Colonic mucosa (tissue), 4 donors: ENCODE results near the gene STARD13. TPM values are rescaled to one million over a fixed set of nuclear protein-coding genes. Genes with fewer than 3 reads are reported as not detected.

Experiments used
- DNase-seq: peaks from one replicate; pipeline ENCODE4 v3.0.0-alpha.2; 2020
- H3K27ac ChIP-seq: fragments of 200-600 bp; one replicate; pipeline ENCODE4 v1.8.0; 2021
- H3K27me3 ChIP-seq: fragments of 200-600 bp; one replicate; pipeline ENCODE4 v1.8.0; 2021
- H3K36me3 ChIP-seq: fragments of 200-600 bp; one replicate; pipeline ENCODE4 v1.8.0; 2021
- H3K4me1 ChIP-seq: fragments of 200-600 bp; one replicate; pipeline ENCODE4 v1.8.0; 2021; ENCODE audit warnings: mild to moderate bottlenecking
- H3K4me3 ChIP-seq: fragments of 200-600 bp; one replicate; pipeline ENCODE4 v1.8.0; 2021
- H3K9ac ChIP-seq, 2 donors: one replicate each; pipeline ENCODE4 v1.7.0; 2013; ENCODE audit warnings: control low read depth in 2 of 2, low read depth in 2 of 2, low read length in 2 of 2
- H3K9me3 ChIP-seq: fragments of 200-600 bp; one replicate; pipeline ENCODE4 v1.8.0; 2021
- CTCF ChIP-seq: fragments of 200-600 bp; IDR thresholded peaks from one replicate; pipeline ENCODE4 v1.8.0; 2022; ENCODE audit warnings: antibody characterized with exemption, mild to moderate bottlenecking
- intact Hi-C: fragments of 100-400 bp; cut with DNase I; formaldehyde crosslinking; loops from one replicate; pipeline ENCODE4 v1.14.1; 2022
- total RNA-seq, 2 donors: library from RNA; stranded (reverse); fragmentation: NEBNext Ultra II Directional in 1 of 2; extraction: Animal tissue kit (Norgen Biotek cat#: 25700) in 1 of 2; gene quantifications; one replicate each; pipeline ENCODE4 v1.2.1, GENCODE V29; 2021
- donor health status: healthy.
- donor health status: DM: no; HTN: no; CAD: no.
- donor health status: DM: no; HTN: no; CAD: no.

Gene STARD13
- total RNA-seq, 2 donors from 2014 or later: 21.3 to 30.2 TPM

DNA sequence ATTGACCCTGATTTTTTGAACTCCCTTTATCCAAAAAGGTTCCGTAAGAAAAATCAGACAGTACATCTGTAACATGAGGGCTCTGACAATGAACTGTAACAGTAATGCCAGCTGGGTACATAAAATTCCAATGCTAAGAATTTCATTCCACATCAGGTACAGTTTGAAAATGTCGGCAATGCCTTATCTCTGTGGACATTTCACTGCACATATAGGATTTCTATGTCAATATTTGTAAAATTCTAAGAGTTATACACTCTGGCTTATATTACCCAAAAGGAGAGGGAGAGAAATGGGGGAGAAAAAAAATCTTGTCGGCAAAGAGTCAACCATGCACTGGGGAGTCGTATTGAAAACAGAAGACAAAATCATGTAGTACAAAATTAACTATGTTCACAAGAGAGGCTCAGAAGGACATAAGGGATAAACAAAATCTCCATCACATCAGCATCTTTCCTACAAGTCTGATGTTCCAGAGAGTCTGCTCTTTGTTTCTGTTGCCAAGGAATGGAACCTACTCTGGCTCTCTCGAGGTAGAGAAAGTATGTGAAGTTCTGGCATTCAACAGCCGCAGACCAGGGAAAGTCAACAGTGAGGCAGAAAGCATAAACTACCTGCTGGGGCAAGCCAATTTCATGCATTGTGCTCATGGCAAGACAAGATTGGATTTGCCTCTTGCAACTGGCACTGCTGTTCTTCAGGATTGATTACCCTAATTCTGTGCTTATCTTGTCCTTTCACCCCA lies 72.4 kb downstream of the STARD13 start:
- DNase-seq: no peak
- Histone ChIP-seq H3K9ac (no peak overlapping the region), H3K9me3 (no peaks in the 10 kb centered on the region), H3K4me3 (no peak overlapping the region), H3K27me3 (no peaks in the 10 kb centered on the region), H3K27ac (no peak overlapping the region), H3K4me1 (no peaks in the 10 kb centered on the region), H3K36me3 (no peaks in the 10 kb centered on the region)
- no peak for TF ChIP-seq CTCF
- intact Hi-C loops: no loop called here

DNA sequence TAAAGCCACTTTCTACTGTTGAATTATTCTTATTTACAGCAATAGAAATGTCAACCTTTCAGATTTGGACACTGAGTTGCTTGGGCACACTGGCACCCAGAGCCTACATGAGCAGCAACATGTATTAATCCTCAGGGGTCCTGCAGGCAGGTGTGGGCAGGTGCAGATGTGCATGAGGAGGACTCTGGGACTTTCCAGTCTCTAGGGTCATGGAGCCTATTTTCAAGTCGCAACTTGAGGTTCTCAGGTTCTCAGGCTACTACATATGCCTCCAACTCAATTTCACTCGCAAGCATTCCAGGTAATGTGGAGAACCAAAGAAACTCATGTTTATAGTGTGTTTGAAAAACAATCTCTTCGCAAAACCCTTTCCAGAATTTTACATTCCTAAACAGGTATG lies 73.2 kb downstream of the STARD13 start:
- Histone ChIP-seq H3K36me3 (no peaks in the 10 kb centered on the region), H3K9me3 (no peaks in the 10 kb centered on the region), H3K9ac (no peak overlapping the region), H3K27ac (no peak overlapping the region), H3K4me1 (peaks cover 7% of the 10 kb centered on the region), H3K27me3 (no peaks in the 10 kb centered on the region), H3K4me3 (no peak overlapping the region)
- no peak for TF ChIP-seq CTCF
- DNase-seq: no peak
- intact Hi-C loops: no loop called here

- Histone ChIP-seq H3K4me1 (peaks cover 7% of the 10 kb centered on the region), H3K9me3 (no peaks in the 10 kb centered on the region), H3K9ac (no peak overlapping the region), H3K36me3 (no peaks in the 10 kb centered on the region), H3K4me3 (no peak overlapping the region), H3K27ac (no peak overlapping the region), H3K27me3 (no peaks in the 10 kb centered on the region)
- intact Hi-C loops: no loop called here
- no peak for TF ChIP-seq CTCF
- no peak for DNase-seq
Observed at GRCh38 chr13:33210090-33210489, 75.5 kb downstream of the STARD13 start.

- TF ChIP-seq CTCF: no peak
- Histone ChIP-seq H3K36me3 (no peaks in the 10 kb centered on the region), H3K9ac (no peak overlapping the region), H3K4me3 (no peak overlapping the region), H3K4me1 (peaks cover 7% of the 10 kb centered on the region), H3K27me3 (no peaks in the 10 kb centered on the region), H3K27ac (peak overlapping the region; percentile 8), H3K9me3 (no peaks in the 10 kb centered on the region)
- peak; percentile 49 for DNase-seq
- intact Hi-C loops: no loop called here
Observed at GRCh38 chr13:33208290-33209220, 77.0 kb downstream of the STARD13 start.

GRCh38 chr13:33207615-33207961 lies 78.0 kb downstream of the STARD13 start:
- Histone ChIP-seq H3K27ac (peak overlapping the region; percentile 43), H3K9me3 (no peaks in the 10 kb centered on the region), H3K4me1 (peaks cover 7% of the 10 kb centered on the region), H3K4me3 (no peak overlapping the region), H3K36me3 (no peaks in the 10 kb centered on the region), H3K27me3 (no peaks in the 10 kb centered on the region), H3K9ac (no peak overlapping the region)
- intact Hi-C loops: no loop called here
- no peak for TF ChIP-seq CTCF
- no peak for DNase-seq
